HCT116 (cell line): ENCODE measurements around the gene COL9A3.

ENCODE experiments used
- CTCF ChIP-seq, 3 experiments: fragments of 200-600 bp in 1 of 3; sonication (generic) in 1 of 3; IDR thresholded peaks in 2 of 3; conservative IDR thresholded peaks in 1 of 3; 2 replicates each; pipeline ENCODE4 v1.5.1; 2012 to 2017; ENCODE audit warnings: low read depth in 2 of 3, low read length in 2 of 3, antibody characterized with exemption in 1 of 3, borderline replicate concordance in 1 of 3, control low read depth in 1 of 3, mild to moderate bottlenecking in 1 of 3, mixed read lengths in 1 of 3, mixed run types in 1 of 3, moderate library complexity in 1 of 3; ENCODE audit not compliant: insufficient read depth in 1 of 3
- EZH2 ChIP-seq: fragments of 200-600 bp; sonication (generic); IDR thresholded peaks from 2 replicates; pipeline ENCODE4 v1.6.1; 2017; ENCODE audit warnings: antibody characterized with exemption, mixed run types
- EZH2phosphoT487 ChIP-seq: fragments of 200-600 bp; IDR thresholded peaks from 2 replicates; pipeline ENCODE4 v1.6.1; 2018; ENCODE audit warnings: antibody characterized with exemption, borderline replicate concordance
- JUND ChIP-seq: IDR thresholded peaks from 2 replicates; pipeline ENCODE4 v1.6.1; 2012
- MAX ChIP-seq: IDR thresholded peaks from 2 replicates; pipeline ENCODE4 v1.6.1; 2012
- POLR2A ChIP-seq: IDR thresholded peaks from 2 replicates; pipeline ENCODE4 v1.7.0; 2011; ENCODE audit warnings: borderline replicate concordance; ENCODE audit not compliant: insufficient read depth, insufficient read length; ENCODE audit errors: extremely low read depth
- RAD21 ChIP-seq: IDR thresholded peaks from 2 replicates; pipeline ENCODE4 v1.6.1; 2012; ENCODE audit warnings: low read depth, mild to moderate bottlenecking

- TF ChIP-seq JUND (no peak), POLR2A (no peak), MAX (no peak), EZH2 (no peak), CTCF (IDR thresholded peaks at IDR 0.05 in 2 of 3, conservative IDR thresholded peaks at IDR 0.05 in 1 of 3; ENCODE audit: borderline replicate concordance in 1 of 3, insufficient read depth in 1 of 3, low read depth in 2 of 3, low read length in 2 of 3) (no peak), EZH2phosphoT487 (no peak), RAD21 (no peak)
These were observed 45.9 kb upstream of the COL9A3 start for GRCh38 chr20:62770916-62771315.
